ENCODE measurements around the gene SUPT4H1. TPM values are rescaled to one million over a fixed set of nuclear protein-coding genes. Genes with fewer than 3 reads are reported as not detected.
A peak's percentile ranks its signal among the peaks of the same experiment; 100 is the strongest.

The SUPT4H1 gene
- total and polyA plus RNA-seq, 9 of the 15 experiments (the other 6 are each of a cell fraction or from before 2014, with no cell fraction given), result 62.1 to 320 (median 117) TPM

DNA sequence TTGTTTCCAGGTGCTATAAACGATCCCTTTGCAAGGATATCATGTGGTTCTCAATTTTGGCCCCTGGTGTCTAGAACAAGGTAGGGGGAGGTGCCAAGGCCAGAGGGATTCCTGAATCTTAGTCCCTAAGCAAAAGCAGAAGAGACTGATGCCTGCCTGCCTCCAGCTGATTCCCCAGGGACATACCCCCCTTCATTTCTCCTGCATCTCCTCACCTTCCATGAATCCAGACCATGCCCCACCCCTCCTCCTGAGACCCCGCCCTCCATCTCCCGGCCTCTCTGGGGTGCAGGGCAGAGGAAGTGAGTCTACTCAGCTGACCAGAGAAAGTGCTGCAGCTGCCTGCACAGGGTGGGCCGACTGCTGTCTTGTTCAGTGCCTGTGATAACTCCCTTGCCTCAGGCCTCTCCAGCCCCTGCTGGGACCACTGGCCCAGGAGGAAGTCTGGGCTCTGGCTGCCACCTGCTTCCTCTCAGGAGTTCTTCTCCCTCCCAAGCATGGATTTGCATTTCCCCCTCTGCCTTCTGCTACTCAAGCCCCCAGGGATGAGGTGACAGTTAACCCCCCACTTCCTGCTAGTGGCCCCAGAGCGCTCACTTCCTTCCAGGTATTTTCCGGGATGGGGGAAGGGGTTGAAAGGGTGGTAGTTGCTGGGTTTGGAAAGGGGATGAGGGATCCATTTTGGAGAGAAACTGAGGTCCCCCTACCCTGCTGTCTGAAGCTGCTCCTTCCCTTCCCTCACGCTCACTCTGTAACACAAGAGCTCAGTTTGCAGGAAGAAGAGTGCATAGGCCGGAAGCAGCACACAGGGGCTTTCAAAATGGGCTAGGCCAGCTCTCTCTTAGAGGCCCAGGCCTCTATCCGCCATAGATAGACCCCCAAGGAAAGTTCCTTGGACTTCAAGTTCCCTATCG, 12.9 kb downstream of the SUPT4H1 start (continued):
- TF ChIP-seq AFF4 (CRISPR knock-in tag; IDR thresholded peaks at IDR 0.05), result peak; percentile 81
- TF ChIP-seq ZNF232 (CRISPR knock-in tag; IDR thresholded peaks at IDR 0.05), result 0 out of 2 replicates have a peak, but pooled peaks have one; percentile 8
- no peak for TF ChIP-seq ZNF584 (CRISPR knock-in tag; IDR thresholded peaks at IDR 0.05; ENCODE audit: low read depth)
- TF ChIP-seq DLX4 (CRISPR knock-in tag; IDR thresholded peaks at IDR 0.05), result no peak
- TF ChIP-seq E2F1 (CRISPR knock-in tag; IDR thresholded peaks at IDR 0.05), result 0 out of 2 replicates have a peak, but pooled peaks have one; percentile 18
- no peak for TF ChIP-seq NFYB (IDR thresholded peaks at IDR 0.05; ENCODE audit: extremely low read depth, insufficient read length)
- TF ChIP-seq CEBPG (CRISPR knock-in tag; IDR thresholded peaks at IDR 0.05), result no peak; the same call in 1 of the 2 replicates
- TF ChIP-seq CEBPG (tag; conservative IDR thresholded peaks at IDR 0.05 in 1 of 2, IDR thresholded peaks at IDR 0.05 in 1 of 2), result no peak
- TF ChIP-seq PURB (CRISPR knock-in tag; IDR thresholded peaks at IDR 0.05; ENCODE audit: low read depth), result no peak
- TF ChIP-seq NR1H2 (CRISPR knock-in tag; IDR thresholded peaks at IDR 0.05), result 0 out of 2 replicates have a peak, but pooled peaks have one; percentile 13
- TF ChIP-seq, protein P1, sequence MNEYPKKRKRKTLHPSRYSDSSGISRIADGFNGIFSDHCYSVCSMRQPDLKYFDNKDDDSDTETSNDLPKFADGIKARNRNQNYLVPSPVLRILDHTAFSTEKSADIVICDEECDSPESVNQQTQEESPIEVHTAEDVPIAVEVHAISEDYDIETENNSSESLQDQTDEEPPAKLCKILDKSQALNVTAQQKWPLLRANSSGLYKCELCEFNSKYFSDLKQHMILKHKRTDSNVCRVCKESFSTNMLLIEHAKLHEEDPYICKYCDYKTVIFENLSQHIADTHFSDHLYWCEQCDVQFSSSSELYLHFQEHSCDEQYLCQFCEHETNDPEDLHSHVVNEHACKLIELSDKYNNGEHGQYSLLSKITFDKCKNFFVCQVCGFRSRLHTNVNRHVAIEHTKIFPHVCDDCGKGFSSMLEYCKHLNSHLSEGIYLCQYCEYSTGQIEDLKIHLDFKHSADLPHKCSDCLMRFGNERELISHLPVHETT (CRISPR knock-in tag; conservative IDR thresholded peaks at IDR 0.05 in 1 of 2, IDR thresholded peaks at IDR 0.05 in 1 of 2), result peak in 1 of 2 experiments; percentile 57; a peak in 2 of 4 replicates
- 0 out of 2 replicates have a peak, but pooled peaks have one; percentile 27 for TF ChIP-seq CXXC5 (CRISPR knock-in tag; IDR thresholded peaks at IDR 0.05)
- TF ChIP-seq MYNN (IDR thresholded peaks at IDR 0.05), result peak; percentile 81; the same call in 1 of the 2 replicates
- no peak for TF ChIP-seq MYNN (CRISPR knock-in tag; IDR thresholded peaks at IDR 0.05)
- TF ChIP-seq ZBTB2 (IDR thresholded peaks at IDR 0.05), result peak; percentile 68
- peak in 2 of 3 experiments; percentile 52 to 74 for TF ChIP-seq YY1 (IDR thresholded peaks at IDR 0.05; ENCODE audit: borderline replicate concordance in 1 of 3, control insufficient read depth in 1 of 3, extremely low read depth in 1 of 3, insufficient read depth in 3 of 3, insufficient read length in 1 of 3, insufficient replicate concordance in 2 of 3, low read depth in 1 of 3, low read length in 2 of 3)
